ENCODE results near the gene UTP18. TPM values are rescaled to one million over a fixed set of nuclear protein-coding genes. Genes with fewer than 3 reads are reported as not detected.

The UTP18 gene
- total and polyA plus RNA-seq, 9 of the 15 experiments (the other 6 are each of a cell fraction or from before 2014, with no cell fraction given) = 31.1 to 99.2 (median 66.7) TPM

DNA sequence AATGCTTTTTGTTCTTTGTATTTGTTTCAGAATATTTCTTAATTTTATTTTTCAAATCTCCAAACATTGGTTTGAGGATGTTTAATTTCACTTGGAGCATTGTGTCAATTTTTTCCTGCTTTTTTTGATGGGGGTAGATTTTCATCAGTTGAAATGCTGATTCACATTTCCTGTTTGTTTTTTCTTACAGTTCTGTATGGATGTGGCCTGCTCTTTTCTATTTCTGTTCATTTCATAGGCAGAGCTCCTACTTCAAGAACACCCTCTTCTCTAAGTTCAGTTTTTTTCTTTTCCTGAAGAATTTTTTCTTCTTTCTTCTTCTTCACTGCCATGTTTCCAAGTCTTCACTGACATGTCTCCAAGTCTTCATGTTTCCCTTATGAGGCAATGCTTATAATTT lies 9.3 kb upstream of the UTP18 start (continued):
- TF ChIP-seq, protein P1, sequence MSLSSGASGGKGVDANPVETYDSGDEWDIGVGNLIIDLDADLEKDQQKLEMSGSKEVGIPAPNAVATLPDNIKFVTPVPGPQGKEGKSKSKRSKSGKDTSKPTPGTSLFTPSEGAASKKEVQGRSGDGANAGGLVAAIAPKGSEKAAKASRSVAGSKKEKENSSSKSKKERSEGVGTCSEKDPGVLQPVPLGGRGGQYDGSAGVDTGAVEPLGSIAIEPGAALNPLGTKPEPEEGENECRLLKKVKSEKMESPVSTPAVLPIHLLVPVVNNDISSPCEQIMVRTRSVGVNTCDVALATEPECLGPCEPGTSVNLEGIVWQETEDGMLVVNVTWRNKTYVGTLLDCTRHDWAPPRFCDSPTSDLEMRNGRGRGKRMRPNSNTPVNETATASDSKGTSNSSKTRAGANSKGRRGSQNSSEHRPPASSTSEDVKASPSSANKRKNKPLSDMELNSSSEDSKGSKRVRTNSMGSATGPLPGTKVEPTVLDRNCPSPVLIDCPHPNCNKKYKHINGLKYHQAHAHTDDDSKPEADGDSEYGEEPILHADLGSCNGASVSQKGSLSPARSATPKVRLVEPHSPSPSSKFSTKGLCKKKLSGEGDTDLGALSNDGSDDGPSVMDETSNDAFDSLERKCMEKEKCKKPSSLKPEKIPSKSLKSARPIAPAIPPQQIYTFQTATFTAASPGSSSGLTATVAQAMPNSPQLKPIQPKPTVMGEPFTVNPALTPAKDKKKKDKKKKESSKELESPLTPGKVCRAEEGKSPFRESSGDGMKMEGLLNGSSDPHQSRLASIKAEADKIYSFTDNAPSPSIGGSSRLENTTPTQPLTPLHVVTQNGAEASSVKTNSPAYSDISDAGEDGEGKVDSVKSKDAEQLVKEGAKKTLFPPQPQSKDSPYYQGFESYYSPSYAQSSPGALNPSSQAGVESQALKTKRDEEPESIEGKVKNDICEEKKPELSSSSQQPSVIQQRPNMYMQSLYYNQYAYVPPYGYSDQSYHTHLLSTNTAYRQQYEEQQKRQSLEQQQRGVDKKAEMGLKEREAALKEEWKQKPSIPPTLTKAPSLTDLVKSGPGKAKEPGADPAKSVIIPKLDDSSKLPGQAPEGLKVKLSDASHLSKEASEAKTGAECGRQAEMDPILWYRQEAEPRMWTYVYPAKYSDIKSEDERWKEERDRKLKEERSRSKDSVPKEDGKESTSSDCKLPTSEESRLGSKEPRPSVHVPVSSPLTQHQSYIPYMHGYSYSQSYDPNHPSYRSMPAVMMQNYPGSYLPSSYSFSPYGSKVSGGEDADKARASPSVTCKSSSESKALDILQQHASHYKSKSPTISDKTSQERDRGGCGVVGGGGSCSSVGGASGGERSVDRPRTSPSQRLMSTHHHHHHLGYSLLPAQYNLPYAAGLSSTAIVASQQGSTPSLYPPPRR (CRISPR knock-in tag; IDR thresholded peaks at IDR 0.05; ENCODE audit: borderline replicate concordance) = no peak
- TF ChIP-seq SNIP1 (IDR thresholded peaks at IDR 0.05; ENCODE audit: low read depth) (no peak), ETV1 (tag; conservative IDR thresholded peaks at IDR 0.05; ENCODE audit: low read depth) (0 out of 2 replicates have a peak, but pooled peaks have one; percentile 17), SMC3 (conservative IDR thresholded peaks at IDR 0.05; ENCODE audit: insufficient read depth, low read depth, low read length) (no peak), ZNF316 (IDR thresholded peaks at IDR 0.05) (peak; percentile 47)

DNA sequence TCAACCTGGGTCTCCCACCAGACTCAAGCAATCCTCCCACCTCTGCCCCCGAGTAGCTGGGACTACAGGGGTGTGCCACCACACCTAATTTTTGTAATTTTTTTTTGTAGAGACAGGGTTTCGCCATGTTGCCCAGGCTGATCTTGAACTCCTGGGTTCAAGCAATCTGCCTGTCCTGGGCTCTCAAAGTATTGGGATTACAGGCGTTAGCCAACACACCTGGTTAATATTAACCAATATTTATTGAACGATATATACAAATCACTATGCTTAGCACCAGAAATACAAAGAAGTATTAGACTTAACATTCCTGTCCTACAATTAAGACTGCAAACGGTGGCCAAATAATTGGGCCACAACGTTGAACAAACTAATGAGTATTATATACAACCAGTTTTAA lies 4.7 kb upstream of the UTP18 start:
- H3K9ac ChIP-seq (ENCODE audit: insufficient read depth in 1 of 2, low read depth in 2 of 2, low read length in 2 of 2) = no peak overlapping the region
- no peak overlapping the region for H3K4me3 ChIP-seq
- no TSS peak for BruUV-seq (replicated peaks)
- CTCF ChIA-PET (ENCODE audit: low intra/inter-chr PET ratio) = no interaction called here
- no peaks in the 10 kb centered on the region for H3K27me3 ChIP-seq (ENCODE audit: control insufficient read depth in 2 of 2, insufficient read depth in 2 of 2, low read length in 2 of 2)
- peaks cover 77% of the 10 kb centered on the region; the same call in 2 of the 3 replicates for H3K36me3 ChIP-seq (ENCODE audit: control insufficient read depth, insufficient read depth, low read length)
- 84% methylated on average over 6 of the region's 6 CpGs for WGBS (ENCODE audit: insufficient coverage, low coverage, missing lambda C conversion rate)
- intact Hi-C loops (cut with micrococcal nuclease) = no loop called here
- FAIRE-seq (no peak), DNase-seq (ENCODE audit: extremely low read depth in 1 of 4, low spot score in 3 of 4) (no peak), ATAC-seq (no peak)
- TF ChIP-seq, protein P2, sequence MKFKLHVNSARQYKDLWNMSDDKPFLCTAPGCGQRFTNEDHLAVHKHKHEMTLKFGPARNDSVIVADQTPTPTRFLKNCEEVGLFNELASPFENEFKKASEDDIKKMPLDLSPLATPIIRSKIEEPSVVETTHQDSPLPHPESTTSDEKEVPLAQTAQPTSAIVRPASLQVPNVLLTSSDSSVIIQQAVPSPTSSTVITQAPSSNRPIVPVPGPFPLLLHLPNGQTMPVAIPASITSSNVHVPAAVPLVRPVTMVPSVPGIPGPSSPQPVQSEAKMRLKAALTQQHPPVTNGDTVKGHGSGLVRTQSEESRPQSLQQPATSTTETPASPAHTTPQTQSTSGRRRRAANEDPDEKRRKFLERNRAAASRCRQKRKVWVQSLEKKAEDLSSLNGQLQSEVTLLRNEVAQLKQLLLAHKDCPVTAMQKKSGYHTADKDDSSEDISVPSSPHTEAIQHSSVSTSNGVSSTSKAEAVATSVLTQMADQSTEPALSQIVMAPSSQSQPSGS (CRISPR knock-in tag; IDR thresholded peaks at IDR 0.05) = no peak
- no peak overlapping the region for H3K27ac ChIP-seq (ENCODE audit: extremely low read depth, low read depth, low read length)
- H3K4me2 ChIP-seq (ENCODE audit: insufficient read depth, low read length) = no peak overlapping the region
- no peaks in the 10 kb centered on the region for H3K9me1 ChIP-seq (ENCODE audit: control insufficient read depth, insufficient read depth, low read length)
- peaks cover 86% of the 10 kb centered on the region for H3K79me2 ChIP-seq (ENCODE audit: control insufficient read depth, insufficient read depth, low read length)
- no peaks in the 10 kb centered on the region for H3K9me3 ChIP-seq (replicated peaks; ENCODE audit: control insufficient read depth, insufficient read depth, low read depth, low read length)
- in situ Hi-C loops (cut with MboI) = no loop called here
- POLR2A ChIA-PET = interaction anchor here (1.3 kb wide), 1 partner anchor 8 kb away, joined by 4 read pairs; no protein-coding TSS in a partner anchor
- no peak overlapping the region for H2AFZ ChIP-seq (ENCODE audit: low read depth, low read length)
- peaks cover 6% of the 10 kb centered on the region for H4K20me1 ChIP-seq (replicated peaks; ENCODE audit: control insufficient read depth, insufficient read depth, low read length)
- peaks cover 8% of the 10 kb centered on the region in 2 experiments; a peak in 3 of 5 replicates for H3K4me1 ChIP-seq (replicated peaks in 1 of 2; ENCODE audit: control insufficient read depth in 2 of 2, insufficient read depth in 2 of 2, low read length in 2 of 2)
